GM12878 (cell line): Measurements from ENCODE around the gene CBLB. TPM values are rescaled to one million over a fixed set of nuclear protein-coding genes. Genes with fewer than 3 reads are reported as not detected.

Experiments
- ESRRA ChIP-seq: IDR thresholded peaks from 2 replicates; pipeline ENCODE4 v1.6.1; 2012; ENCODE audit warnings: mild to moderate bottlenecking, low read length, improper control_type of control experiment
- IRF5 ChIP-seq: fragments of 450-650 bp; IDR thresholded peaks from 2 replicates; pipeline ENCODE4 v1.6.1; 2017; ENCODE audit warnings: borderline replicate concordance
- NFIC ChIP-seq: IDR thresholded peaks from 2 replicates; pipeline ENCODE4 v1.6.1; 2012; ENCODE audit warnings: low read depth, mild to moderate bottlenecking, inconsistent platforms, low read length, moderate library complexity
- NFYB ChIP-seq: IDR thresholded peaks from 2 replicates; pipeline ENCODE4 v1.6.1; 2011; ENCODE audit warnings: low read depth, mild to moderate bottlenecking, low read length, improper control_type of control experiment, moderate library complexity; ENCODE audit not compliant: insufficient read depth
- NR2C1 ChIP-seq: fragments of 450-650 bp; IDR thresholded peaks from 2 replicates; pipeline ENCODE4 v1.6.1; 2017; ENCODE audit warnings: antibody characterized with exemption, mild to moderate bottlenecking, moderate library complexity
- REST ChIP-seq: IDR thresholded peaks from 2 replicates; pipeline ENCODE4 v1.6.1; 2012; ENCODE audit warnings: mild to moderate bottlenecking, low read depth, low read length
- SMARCA5 ChIP-seq: fragments of 450-650 bp; IDR thresholded peaks from 2 replicates; pipeline ENCODE4 v1.6.1; 2017; ENCODE audit warnings: mild to moderate bottlenecking
- USF1 ChIP-seq: IDR thresholded peaks from 2 replicates; pipeline ENCODE4 v1.6.1; 2011; ENCODE audit warnings: borderline replicate concordance, low read depth, mild to moderate bottlenecking, moderate library complexity, mixed read lengths, low read length; ENCODE audit not compliant: insufficient read depth; ENCODE audit errors: extremely low read length
- USF2 ChIP-seq: IDR thresholded peaks from 2 replicates; pipeline ENCODE4 v1.6.1; 2011; ENCODE audit warnings: low read depth, low read length, improper control_type of control experiment, borderline replicate concordance
- polyA plus RNA-seq, 11 experiments: library from polyadenylated mRNA; depleted of rRNA in 4 of 11; unstranded in 6 of 11; stranded (reverse) in 5 of 11; fragments of >200 nt; fragmentation: Nextera tagmentation in 4 of 11; fragmentation: Illumina TruSeq in 1 of 11; extraction: Ambion mirVana in 4 of 11; extraction: Trizol in 1 of 11; gene quantifications; 1 replicate in 1 of 11; 2 replicates in 10 of 11; pipeline versions ENCODE4 v1.2.1 to v1.2.3, GENCODE V29; 2011 to 2016; ENCODE audit warnings: inconsistent platforms in 2 of 11, missing spikeins in 2 of 11, low read depth in 1 of 11
- total RNA-seq, 4 experiments: library from RNA; depleted of rRNA in 3 of 4; stranded (reverse); fragments of >200 nt in 3 of 4; fragmentation: Illumina TruSeq in 1 of 4; extraction: Trizol in 1 of 4; gene quantifications; 2 replicates each; pipeline versions ENCODE4 v1.2.1 to v1.2.3, GENCODE V29; 2013 to 2021

CBLB gene
- total and polyA plus RNA-seq, 10 of the 15 experiments (the other 5 are each of a cell fraction or from before 2014, with no cell fraction given): 17.2 to 107 (median 41.9) TPM

GRCh38 chr3:105868742-105869530, at the start of gene CBLB (continued):
- TF ChIP-seq IRF5 (no peak), USF2 (no peak), REST (no peak; the same call in 1 of the 2 replicates), NR2C1 (no peak), SMARCA5 (0 out of 2 replicates have a peak, but pooled peaks have one; percentile 25), USF1 (no peak), NFYB (peak; percentile 89), NFIC (no peak), ESRRA (no peak)
